GM19328 (cell line): Measurements from ENCODE around the gene FOSL2.

Experiments
- ATAC-seq: cut with Tn5 transposase; IDR thresholded peaks from one replicate; pipeline ENCODE4 v1.9.1; 2021; ENCODE audit warnings: mild to moderate bottlenecking, moderate library complexity; ENCODE audit not compliant: unreplicated experiment

The FOSL2 gene

GRCh38 chr2:28447086-28447485 is 54.4 kb downstream of the FOSL2 start:
- no peak for ATAC-seq

GRCh38 chr2:28447943-28448792 is 55.5 kb downstream of the FOSL2 start:
- no peak for ATAC-seq

GRCh38 chr2:28448793-28449100 is 56.1 kb downstream of the FOSL2 start:
- ATAC-seq = no peak

GRCh38 chr2:28449126-28449487 is 56.4 kb downstream of the FOSL2 start:
- ATAC-seq = no peak

GRCh38 chr2:28449488-28450395 is 57.1 kb downstream of the FOSL2 start:
- ATAC-seq = no peak

- no peak for ATAC-seq
Observed at GRCh38 chr2:28450901-28451565, 58.4 kb downstream of the FOSL2 start.

- ATAC-seq = no peak
Observed at GRCh38 chr2:28451793-28452533, 59.3 kb downstream of the FOSL2 start.

GRCh38 chr2:28452534-28453081 is 60.0 kb downstream of the FOSL2 start:
- ATAC-seq = no peak

- no peak for ATAC-seq
Observed at GRCh38 chr2:28453396-28453795, 60.7 kb downstream of the FOSL2 start.

GRCh38 chr2:28454016-28454930 is 61.6 kb downstream of the FOSL2 start:
- no peak for ATAC-seq

GRCh38 chr2:28457237-28457636 is 64.6 kb downstream of the FOSL2 start:
- no peak for ATAC-seq

- ATAC-seq = no peak
Observed at GRCh38 chr2:28461056-28461455, 68.4 kb downstream of the FOSL2 start.

- ATAC-seq = no peak
Observed at GRCh38 chr2:28462122-28462521, 69.5 kb downstream of the FOSL2 start.

GRCh38 chr2:28463211-28463816 is 70.7 kb downstream of the FOSL2 start:
- no peak for ATAC-seq

- ATAC-seq = no peak
Observed at GRCh38 chr2:28463893-28464292, 71.2 kb downstream of the FOSL2 start.

GRCh38 chr2:28465148-28465885 is 72.7 kb downstream of the FOSL2 start:
- ATAC-seq = no peak
